Fibroblast of the aortic adventitia (primary cell): ENCODE measurements around the gene MEGF8. TPM values are rescaled to one million over a fixed set of nuclear protein-coding genes. Genes with fewer than 3 reads are reported as not detected.

Experiments
- DNase-seq: peaks from one replicate; pipeline ENCODE4 v3.0.0-alpha.2; 2010; ENCODE audit warnings: low read depth
- H3K4me3 ChIP-seq: 2 replicates; pipeline ENCODE4 v1.5.1; 2011; ENCODE audit warnings: low read depth, mild to moderate bottlenecking, control low read depth, low read length, moderate library complexity
- total RNA-seq: library from RNA; depleted of rRNA; stranded (reverse); fragments of >200 nt; gene quantifications from 2 replicates; pipeline ENCODE4 v1.2.3, GENCODE V29; 2012; ENCODE audit warnings: low replicate concordance
- TF ChIP-seq, protein P1 (sequence below): IDR thresholded peaks from 2 replicates; pipeline ENCODE4 v1.5.1; 2011; ENCODE audit warnings: mild to moderate bottlenecking, low read length, control low read depth, inconsistent platforms; ENCODE audit not compliant: insufficient read depth

The MEGF8 gene
- total RNA-seq, 1 donor: 20.0 TPM

DNA sequence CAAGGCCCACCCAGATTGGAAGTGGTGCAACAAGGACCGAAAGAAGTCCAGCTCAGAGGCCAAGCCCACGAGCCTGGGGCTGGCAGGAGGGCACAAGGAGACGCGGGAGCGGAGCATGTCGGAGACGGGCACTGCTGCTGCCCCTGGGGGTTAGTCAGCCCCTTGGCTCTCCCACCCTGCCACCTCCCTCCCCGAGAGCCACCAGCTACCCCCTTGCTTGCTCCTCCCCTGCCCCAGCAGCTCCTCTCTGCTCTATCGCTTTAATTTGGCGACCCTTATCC, 37.7 kb upstream of the MEGF8 start:
- TF ChIP-seq, protein P1, sequence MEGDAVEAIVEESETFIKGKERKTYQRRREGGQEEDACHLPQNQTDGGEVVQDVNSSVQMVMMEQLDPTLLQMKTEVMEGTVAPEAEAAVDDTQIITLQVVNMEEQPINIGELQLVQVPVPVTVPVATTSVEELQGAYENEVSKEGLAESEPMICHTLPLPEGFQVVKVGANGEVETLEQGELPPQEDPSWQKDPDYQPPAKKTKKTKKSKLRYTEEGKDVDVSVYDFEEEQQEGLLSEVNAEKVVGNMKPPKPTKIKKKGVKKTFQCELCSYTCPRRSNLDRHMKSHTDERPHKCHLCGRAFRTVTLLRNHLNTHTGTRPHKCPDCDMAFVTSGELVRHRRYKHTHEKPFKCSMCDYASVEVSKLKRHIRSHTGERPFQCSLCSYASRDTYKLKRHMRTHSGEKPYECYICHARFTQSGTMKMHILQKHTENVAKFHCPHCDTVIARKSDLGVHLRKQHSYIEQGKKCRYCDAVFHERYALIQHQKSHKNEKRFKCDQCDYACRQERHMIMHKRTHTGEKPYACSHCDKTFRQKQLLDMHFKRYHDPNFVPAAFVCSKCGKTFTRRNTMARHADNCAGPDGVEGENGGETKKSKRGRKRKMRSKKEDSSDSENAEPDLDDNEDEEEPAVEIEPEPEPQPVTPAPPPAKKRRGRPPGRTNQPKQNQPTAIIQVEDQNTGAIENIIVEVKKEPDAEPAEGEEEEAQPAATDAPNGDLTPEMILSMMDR: no peak

DNA sequence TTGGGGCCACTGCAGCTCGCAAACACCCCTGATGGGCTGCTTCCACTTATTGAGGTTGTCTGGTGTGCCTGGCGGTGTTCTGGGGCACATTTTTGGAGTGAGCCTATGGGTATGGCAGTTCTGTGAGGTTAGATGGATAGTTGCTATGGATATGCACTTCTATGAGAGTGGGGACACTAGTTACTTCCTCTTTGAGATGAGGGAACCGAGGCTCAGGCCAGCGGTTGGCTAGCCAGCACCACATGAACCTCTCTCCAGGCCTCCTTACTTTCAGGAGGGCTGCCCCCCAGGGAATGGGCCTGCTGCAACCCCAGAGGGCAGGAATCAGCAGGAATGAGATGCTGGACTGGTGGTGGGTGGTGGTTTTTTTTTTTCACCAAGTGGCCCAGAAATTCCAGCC, 37.0 kb upstream of the MEGF8 start:
- TF ChIP-seq, protein P1: no peak
- no peak for DNase-seq
- no peak overlapping the region for H3K4me3 ChIP-seq

More for the DNA sequence above, 37.7 kb upstream of the MEGF8 start:
- no peak overlapping the region for H3K4me3 ChIP-seq
- DNase-seq: no peak

DNA sequence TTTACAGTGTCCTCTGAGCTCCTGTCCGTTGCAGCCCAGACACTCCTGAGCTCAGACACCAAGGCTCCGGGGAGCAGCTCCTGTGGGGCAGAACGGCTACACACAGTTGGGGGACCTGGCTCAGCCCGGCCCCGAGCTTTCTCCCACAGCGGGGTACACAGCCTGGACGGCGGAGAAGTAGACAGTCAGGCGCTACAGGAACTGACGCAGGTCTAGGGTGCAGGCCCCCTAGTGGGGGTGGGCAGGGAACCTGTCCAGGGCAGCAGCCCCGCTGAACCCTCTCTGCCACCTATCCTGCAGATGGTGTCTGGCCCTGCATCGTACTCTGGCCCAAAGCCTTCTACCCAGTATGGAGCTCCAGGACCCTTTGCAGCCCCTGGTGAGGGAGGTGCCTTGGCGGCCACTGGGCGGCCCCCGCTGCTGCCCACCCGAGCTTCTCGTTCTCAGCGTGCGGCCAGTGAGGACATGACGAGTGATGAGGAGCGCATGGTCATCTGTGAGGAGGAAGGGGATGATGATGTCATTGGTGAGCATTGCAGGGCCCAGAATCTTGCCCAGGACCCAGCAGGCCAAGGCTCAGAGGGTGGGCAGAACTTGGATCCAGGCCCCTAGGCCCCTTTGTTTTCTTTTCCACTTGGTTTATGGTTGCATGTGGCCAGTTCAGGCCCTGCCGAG, 36.4 kb upstream of the MEGF8 start:
- DNase-seq: no peak
- TF ChIP-seq, protein P1: no peak
- no peak overlapping the region for H3K4me3 ChIP-seq

DNA sequence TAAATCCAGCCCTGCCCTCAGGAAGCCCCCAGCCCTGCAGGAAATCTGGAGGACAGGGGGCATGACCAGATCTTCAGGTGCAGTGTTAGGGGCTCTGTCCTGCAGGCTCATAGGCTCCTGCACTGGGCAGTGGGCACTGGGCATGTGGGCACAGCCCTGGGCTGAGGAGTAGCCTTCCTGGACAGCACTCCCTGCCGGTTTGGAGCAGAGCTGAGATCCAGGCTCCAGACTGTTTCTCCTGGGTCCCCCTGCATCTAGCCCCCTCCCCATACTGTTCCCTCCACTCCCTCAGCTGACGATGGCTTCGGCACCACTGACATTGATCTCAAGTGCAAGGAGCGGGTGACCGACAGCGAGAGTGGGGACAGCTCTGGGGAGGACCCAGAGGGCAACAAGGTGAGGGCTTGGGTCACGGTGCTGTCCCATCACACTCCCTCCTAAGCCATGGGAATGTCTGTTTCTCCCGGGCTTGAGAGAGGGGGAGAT, 35.8 kb upstream of the MEGF8 start:
- TF ChIP-seq, protein P1: no peak
- no peak for DNase-seq
- no peak overlapping the region for H3K4me3 ChIP-seq

DNA sequence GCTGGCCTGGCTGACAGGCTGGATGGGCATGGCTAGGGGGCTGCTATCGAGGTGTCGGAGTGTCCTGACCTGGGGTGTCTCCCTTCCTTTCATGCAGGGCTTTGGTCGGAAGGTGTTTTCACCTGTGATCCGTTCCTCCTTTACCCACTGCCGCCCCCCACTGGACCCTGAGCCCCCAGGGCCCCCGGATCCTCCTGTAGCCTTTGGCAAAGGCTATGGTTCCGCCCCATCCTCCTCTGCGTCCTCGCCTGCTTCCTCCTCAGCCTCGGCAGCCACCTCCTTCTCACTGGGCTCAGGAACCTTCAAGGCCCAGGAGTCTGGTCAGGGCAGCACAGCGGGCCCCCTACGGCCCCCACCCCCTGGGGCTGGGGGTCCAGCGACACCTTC, 35.3 kb upstream of the MEGF8 start:
- H3K4me3 ChIP-seq: no peak overlapping the region
- TF ChIP-seq, protein P1: no peak
- no peak for DNase-seq

DNA sequence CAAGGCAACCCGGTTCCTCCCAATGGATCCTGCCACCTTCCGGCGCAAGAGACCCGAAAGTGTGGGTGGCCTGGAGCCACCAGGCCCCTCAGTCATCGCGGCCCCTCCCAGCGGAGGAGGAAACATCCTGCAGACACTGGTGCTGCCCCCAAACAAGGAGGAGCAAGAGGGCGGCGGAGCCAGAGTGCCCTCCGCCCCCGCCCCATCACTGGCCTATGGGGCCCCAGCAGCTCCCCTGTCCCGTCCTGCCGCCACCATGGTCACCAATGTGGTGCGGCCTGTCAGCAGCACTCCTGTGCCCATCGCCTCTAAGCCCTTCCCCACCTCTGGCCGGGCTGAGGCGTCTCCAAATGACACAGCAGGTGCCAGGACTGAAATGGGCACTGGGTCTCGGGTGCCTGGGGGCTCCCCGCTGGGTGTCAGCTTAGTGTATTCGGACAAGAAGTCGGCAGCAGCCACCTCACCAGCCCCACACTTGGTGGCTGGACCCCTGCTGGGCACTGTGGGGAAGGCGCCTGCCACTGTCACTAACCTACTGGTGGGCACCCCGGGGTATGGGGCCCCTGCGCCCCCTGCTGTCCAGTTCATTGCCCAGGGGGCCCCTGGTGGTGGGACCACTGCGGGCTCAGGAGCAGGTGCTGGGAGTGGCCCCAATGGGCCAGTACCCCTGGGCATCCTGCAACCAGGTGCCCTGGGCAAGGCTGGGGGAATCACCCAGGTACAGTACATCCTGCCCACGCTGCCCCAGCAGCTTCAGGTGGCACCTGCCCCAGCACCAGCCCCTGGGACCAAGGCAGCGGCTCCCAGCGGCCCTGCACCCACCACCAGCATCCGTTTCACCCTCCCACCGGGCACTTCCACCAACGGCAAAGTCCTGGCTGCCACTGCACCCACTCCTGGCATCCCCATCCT, 34.7 kb upstream of the MEGF8 start:
- TF ChIP-seq, protein P1: peak; percentile 44
- DNase-seq: no peak
- no peak overlapping the region for H3K4me3 ChIP-seq
